ENCODE data around the gene MPHOSPH6. TPM values are rescaled to one million over a fixed set of nuclear protein-coding genes. Genes with fewer than 3 reads are reported as not detected.

MPHOSPH6 gene
- total and polyA plus RNA-seq, 12 donors: 7.0 to 15.2 (median 10.8) TPM

DNA sequence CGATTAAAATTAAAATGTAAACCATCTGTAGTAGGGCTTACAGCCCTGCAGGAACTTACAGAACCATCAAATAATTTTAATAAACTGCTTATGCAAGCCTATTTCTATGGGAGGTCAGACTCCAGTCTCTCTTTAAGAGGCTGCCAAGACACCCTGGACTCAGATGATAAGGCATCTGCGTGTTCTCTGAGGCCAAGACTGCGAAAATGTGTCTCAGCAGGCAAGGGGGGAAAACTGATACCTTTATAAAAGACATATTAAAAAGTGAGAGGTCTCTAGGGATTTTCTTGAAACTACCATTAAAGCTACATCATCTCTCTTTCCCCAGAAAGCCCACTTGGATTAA, 32.2 kb downstream of the MPHOSPH6 start:
- no peak for DNase-seq
- intact Hi-C loops (cut with DNase I): no loop called here
- H3K4me1 ChIP-seq: peaks cover 0 to 16% (median 9%) of the 10 kb centered on the region in 9 donors
- TF ChIP-seq CTCF (IDR thresholded peaks at IDR 0.05): no peak
- H3K4me3 ChIP-seq: no peak overlapping the region
- H3K27me3 ChIP-seq: no peaks in the 10 kb centered on the region
- ATAC-seq: no peak
- 48 to 58% methylated on average over 3 of the region's 3 CpGs for WGBS, 2 donors
- H3K9me3 ChIP-seq: no peaks in the 10 kb centered on the region
- H3K36me3 ChIP-seq: peaks cover 0 to 4% (median 0%) of the 10 kb centered on the region in 9 donors
- H3K27ac ChIP-seq: no peak overlapping the region

GRCh38 chr16:82136956-82137821, 32.8 kb downstream of the MPHOSPH6 start:
- intact Hi-C loops (cut with DNase I): no loop called here
- no peaks in the 10 kb centered on the region for H3K9me3 ChIP-seq
- DNase-seq (no peak), ATAC-seq (peak in 2 of 8 donors; percentile 11 to 34)
- peaks cover 0 to 16% (median 9%) of the 10 kb centered on the region in 9 donors for H3K4me1 ChIP-seq
- H3K27ac ChIP-seq: no peak overlapping the region
- WGBS, 2 donors: 67 to 73% methylated on average over 9 of the region's 9 CpGs
- no peak overlapping the region for H3K4me3 ChIP-seq
- TF ChIP-seq CTCF (IDR thresholded peaks at IDR 0.05): no peak
- no peaks in the 10 kb centered on the region for H3K27me3 ChIP-seq
- H3K36me3 ChIP-seq: peaks cover 0 to 4% (median 0%) of the 10 kb centered on the region in 9 donors

- H3K27me3 ChIP-seq: no peaks in the 10 kb centered on the region
- TF ChIP-seq CTCF (IDR thresholded peaks at IDR 0.05): no peak
- no peaks in the 10 kb centered on the region for H3K9me3 ChIP-seq
- no peak for ATAC-seq
- peaks cover 0 to 4% (median 0%) of the 10 kb centered on the region in 9 donors for H3K36me3 ChIP-seq
- H3K27ac ChIP-seq: no peak overlapping the region
- 85 to 90% methylated on average over 8 of the region's 8 CpGs for WGBS, 2 donors
- no peak overlapping the region for H3K4me3 ChIP-seq
- DNase-seq: no peak
- intact Hi-C loops (cut with DNase I): no loop called here
- H3K4me1 ChIP-seq: peaks cover 0 to 16% (median 9%) of the 10 kb centered on the region in 9 donors
Observed at GRCh38 chr16:82135844-82136243, 34.2 kb downstream of the MPHOSPH6 start.

GRCh38 chr16:82134846-82135245, 35.2 kb downstream of the MPHOSPH6 start:
- DNase-seq (no peak), ATAC-seq (no peak)
- Histone ChIP-seq H3K36me3 (peaks cover 0 to 4% (median 0%) of the 10 kb centered on the region in 9 donors), H3K27me3 (no peaks in the 10 kb centered on the region), H3K4me3 (no peak overlapping the region), H3K27ac (no peak overlapping the region), H3K9me3 (no peaks in the 10 kb centered on the region), H3K4me1 (peaks cover 0 to 16% (median 9%) of the 10 kb centered on the region in 9 donors)
- TF ChIP-seq CTCF (IDR thresholded peaks at IDR 0.05): no peak
- 88 to 90% methylated on average over 8 of the region's 8 CpGs for WGBS, 2 donors
- intact Hi-C loops (cut with DNase I): no loop called here
